CD4-positive, alpha-beta T cell treated with Interleukin-15 for 4 hours (primary cell): Measurements from ENCODE around the gene HERC2.

Source experiments
- DNase-seq: peaks from one replicate; pipeline ENCODE4 v3.0.0-alpha.2; 2020; ENCODE audit warnings: low spot score

Gene HERC2

DNA sequence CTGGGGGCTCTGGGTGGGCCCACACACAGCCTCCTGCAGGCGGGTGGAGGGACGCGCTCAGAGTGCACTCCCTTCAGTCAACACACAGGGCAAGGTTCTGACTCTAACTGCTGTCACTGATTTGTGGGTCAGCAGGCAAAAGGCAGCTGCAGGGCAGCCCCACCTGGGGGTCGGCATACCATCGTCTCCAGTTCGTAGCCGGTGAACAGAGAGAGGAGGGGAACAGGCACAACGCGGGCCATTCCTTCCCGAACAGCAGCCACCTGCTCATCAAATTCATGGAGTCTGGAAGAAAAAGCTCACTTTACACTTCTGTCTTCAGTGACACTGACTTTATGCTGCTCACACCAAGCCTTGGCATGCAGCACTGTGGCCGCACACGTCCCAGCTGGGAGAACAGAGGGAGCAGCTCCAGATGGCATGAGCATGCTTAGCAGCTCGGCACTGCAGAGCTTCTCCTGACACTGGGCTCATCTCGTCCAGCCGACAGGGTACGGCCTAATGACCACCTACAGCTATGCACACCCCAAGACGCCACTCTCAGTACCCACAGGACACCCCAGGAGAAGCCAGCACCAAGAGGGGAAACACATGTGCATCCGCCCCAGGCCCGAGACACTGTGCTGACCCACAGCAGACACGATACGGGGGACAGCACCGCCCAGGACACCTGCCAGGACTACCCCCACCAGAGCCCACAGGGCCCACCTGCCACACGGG lies 208.4 kb downstream of the HERC2 start:
- no peak for DNase-seq

DNA sequence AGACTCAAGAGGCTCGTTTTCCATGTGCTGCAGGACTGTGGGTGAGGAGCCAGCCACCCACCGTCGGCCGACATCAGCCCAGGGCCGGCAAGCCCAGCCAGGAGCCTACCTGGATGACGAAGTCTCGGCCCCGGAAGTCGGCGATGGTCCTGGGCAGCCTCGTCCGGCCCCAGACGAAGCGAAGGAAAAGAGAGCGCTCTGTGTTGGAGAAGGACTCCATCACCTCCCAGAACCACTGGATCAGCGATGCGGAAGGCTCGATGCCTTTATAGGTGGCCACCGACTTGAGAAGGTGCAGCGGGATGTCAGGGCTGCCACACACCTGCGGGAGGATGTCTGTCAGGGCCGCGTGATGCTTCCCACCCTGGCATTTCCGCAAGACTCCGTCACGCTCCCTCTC lies 209.0 kb downstream of the HERC2 start:
- DNase-seq, result no peak

DNA sequence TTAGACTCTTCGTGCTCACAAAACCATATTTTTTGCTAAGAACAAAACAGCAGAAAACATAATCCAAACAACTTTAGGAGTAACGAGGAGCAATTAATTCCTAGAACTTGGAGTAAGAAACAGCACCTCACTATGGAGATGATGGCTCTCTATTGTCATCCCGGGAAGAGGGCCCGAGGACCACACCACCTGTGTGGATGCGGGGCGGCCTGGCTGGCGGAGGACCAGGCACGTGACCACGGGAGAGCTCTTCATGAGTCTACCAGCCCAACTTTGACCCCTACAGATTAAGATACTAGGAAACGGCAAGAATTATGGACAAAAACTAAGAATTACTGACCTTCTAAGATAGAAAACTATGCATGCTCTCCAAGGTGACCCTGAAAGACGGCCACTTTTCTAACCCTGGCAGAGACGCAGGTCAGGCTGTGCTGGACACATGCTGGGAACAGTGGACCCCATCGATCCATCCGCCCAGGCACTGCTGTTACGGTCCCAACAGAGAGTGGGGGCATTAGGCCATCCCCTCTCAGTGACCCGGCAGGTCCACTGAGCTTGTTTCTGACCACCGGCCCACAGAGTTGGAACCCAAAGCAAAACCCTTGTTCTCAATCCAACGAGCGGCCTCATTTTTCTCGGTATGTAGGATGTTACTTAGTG lies 209.7 kb downstream of the HERC2 start:
- no peak for DNase-seq

DNA sequence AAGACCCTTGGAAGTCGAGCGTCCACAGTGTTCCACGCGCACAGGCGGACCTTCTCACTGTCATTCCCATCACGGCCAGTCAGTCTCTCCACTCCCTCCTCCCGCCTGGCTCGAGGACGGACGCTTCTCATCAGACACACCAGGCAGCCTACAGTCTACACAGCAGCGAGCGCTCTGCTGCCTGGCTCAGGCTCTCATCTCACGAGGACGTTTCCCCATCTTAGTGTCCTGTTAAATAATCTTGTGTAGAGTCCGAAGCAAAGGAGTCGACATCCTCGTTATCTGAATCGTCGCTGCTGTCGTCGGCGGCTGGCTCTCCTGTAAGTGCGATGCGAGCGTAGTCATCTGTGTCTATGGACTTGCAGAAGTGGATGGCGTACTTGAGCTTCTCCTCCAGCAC lies 210.4 kb downstream of the HERC2 start:
- no peak for DNase-seq

DNA sequence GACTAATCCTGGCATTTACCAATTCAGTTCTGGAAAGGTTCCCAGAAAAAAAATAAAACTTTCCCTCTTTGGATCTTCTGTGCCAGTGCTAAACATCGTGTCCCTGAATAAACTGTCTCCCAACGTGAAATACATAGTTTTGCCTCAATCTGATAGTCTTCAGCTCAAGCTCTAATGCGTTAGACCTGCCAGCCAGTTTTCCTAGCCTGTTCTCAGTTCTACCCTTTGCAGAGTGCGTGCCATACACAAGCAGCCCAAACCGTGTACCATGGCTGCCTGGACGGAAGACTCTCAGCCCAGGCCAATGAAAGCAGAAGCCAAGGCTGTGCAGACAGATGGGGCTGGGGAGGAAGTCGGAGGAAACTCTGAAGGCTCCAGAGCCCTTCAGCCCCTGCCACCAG lies 211.5 kb downstream of the HERC2 start:
- DNase-seq, result no peak

DNA sequence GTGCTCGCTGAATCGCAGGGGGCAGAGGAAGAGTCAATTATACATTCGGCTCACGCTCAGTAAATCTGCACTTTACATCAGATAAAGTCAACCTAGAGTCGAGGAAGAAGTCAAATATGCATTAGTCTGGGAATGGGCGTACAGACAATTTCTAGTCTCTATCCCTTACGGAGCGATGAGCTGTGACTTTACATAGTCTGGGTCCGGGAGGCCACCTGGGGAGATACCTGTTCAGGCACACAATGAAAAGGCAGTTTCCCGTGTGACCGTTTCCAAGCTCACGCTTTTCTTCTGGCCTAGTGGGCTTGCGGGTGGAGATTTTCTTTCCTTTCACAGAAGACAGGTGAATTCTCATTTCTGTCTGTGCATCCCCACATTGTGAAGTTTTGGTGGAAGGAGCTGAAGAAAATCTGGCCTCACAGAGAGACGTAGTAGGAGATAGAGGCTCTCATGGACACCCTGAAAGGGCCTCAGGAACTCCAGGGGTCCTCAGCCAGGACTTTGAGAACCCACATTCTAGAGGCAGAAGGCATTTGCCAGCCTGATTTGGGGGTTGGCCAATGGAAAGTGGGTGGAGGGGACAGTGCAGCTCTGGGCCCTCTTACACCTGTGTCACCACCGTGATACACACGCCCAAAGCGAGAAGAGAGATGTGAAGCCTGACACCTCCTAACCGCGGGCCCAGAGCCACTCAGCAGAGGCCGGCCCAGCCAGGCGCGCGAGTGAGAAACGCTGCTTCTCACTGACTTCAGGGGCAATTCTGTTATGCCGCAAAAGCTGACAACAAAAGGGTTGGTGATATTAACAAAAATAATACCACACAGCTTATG lies 212.1 kb downstream of the HERC2 start:
- no peak for DNase-seq

DNA sequence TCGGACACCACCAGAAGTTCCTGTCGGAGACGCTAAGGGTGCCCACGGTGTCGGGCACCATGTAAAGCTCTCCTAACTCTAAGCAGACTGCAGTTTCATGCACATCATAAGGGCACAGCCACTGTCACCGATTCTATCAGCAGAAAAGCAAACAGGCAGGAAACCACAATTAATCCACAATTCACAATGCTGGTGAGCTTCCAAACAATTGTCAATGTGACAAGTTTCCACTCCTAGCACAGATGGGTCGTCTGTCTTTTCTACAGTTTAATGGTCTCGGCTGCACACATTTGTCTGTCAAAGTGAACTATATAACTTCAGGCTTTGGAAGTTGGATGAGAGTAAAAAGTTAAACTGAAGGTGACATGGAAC lies 214.1 kb downstream of the HERC2 start:
- no peak for DNase-seq

DNA sequence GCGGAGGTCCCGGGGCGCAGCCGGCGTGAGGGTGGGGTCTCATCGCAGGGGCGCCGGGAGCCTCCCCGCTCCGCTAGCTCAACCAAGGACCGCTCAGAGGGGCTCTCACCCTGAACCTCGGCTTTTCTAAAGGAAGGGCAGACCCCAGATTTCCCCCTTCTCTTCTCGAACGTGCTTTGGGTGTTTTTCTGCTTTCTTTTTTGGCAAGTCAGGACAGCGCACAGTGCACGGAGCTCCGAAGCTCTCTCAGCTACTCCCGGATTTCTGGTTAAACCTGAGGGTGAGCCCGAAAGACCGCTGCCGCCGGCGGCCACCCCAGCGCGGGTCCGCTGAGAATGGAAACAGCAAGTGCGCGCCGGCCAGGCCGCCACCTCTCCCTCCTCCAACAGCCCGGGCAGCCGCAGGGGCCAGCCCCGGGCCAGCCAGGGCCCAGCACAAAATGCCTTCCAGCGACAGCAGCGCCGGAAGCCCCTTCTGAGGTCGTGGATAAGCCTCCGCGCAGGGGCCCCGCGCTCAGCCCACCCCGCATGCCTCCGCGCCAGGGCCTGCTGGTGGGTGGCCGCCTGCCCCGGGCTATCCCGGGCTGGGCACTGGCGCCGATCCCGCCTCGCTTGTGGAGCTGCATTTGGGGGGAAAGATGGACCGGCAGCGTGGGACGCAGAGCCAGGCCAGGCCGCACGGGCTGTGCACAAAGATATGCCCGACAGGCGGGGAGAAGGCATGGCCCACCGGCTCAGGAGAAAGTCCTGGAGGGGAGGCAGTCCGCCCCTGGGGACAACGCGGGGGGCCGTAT lies 214.7 kb downstream of the HERC2 start:
- DNase-seq, result no peak

DNA sequence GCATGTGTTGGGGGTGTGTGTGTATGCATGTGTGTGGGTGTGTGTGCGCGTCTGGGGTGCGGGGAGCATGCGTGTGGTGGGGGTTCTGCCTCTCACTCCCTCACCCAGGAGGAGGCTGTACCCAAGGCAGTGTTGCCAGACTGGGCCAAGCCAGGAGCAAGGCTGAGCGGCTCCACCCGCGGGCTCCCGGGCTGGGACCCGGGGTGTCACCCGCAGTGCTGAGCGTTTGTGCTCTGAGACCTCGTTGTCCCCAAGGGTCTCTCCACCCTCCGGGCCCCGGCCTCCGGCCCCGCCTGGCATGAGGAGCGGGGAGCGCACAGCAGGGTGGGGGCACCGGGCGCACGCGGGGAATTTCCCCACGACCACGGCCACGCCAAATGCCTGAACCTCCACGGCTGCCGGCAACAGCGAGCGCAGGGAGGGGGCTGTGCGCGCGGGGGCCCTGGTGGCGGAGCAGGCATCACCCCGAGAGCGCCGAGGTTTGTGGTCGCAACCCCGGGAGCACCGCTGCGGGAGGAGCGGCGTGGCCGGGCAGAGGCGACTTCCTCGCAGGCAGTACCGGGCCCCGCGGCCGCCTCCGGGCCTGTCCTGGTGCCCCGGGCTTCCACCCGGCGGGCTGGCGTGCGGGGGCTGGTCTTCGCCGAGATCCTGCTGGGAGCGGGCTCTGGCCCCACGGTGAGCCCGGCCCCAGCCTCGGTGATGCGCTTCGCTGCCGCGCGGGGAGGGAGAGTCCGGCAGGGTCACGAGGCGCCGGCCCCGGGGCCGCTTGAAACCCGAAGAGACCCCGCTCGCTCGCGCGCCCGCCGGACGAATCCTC lies 215.5 kb downstream of the HERC2 start:
- DNase-seq, result peak; percentile 10

DNA sequence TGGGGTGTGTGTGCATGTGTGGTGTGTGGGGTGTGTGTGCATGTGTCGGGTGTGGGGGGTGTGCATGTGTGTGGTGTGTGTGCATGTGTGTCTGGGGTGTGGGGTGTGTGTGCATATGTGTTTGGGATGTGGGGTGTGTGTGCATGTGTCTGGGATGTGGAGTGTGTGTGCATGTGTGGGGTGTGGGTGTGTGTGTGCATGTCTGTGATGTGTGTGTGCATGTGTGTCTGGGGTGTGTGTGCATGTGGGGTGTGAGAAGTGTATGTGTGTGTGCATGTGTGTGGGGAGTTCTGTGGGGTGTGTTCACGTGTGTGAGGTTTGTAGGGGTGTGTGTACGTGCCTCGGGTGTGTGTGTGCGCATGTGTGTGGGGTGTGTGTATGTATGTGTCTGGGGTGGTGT lies 216.2 kb downstream of the HERC2 start:
- DNase-seq, result no peak

DNA sequence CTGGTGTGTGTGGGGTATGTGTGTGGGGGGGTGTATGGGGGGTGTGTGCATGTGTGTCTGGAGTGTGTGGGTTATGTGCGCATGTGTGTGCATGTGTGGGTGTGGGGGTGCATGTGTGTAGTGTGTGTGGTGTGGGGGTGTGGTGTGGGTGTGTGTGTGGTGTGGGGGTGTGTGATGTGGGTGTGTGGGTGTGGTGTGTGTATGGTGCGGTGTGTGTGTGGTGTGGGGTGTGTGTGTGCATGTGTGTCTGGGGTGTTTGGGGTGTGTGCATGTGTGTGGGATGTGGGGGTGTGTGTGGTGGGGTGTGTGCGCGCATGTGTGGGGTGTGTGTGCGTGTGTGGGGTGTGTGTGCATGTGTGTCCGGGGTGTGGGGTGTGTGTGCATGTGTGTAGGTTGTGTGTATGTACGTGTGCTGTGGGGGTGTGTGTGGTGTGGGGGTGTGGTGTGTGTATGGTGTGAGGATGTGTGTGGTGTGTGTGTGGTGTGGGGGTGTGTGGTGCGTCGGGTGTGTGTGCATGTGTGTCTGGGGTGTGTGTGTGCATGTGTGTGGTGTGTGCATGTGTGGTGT lies 216.7 kb downstream of the HERC2 start:
- no peak for DNase-seq

DNA sequence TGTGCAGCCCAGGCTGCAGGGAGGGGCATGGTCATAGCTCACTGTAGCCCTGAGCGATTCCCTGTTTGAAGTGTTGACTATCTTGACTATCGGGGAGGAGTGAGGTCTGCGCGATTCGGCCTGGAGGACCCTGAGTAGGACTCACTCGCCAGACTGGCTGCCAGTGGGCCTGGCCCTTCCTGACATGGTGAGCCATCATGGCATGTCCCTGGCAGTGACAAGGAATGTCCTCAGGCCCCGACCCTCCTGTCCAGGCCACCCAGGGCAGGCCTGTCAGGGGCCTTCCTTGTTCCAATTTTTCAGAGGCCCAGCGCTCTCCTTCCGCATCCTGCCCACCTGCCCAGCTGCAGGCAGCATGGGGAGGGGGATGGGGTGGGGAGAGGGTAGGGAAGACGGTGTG lies 217.7 kb downstream of the HERC2 start:
- DNase-seq, result no peak

DNA sequence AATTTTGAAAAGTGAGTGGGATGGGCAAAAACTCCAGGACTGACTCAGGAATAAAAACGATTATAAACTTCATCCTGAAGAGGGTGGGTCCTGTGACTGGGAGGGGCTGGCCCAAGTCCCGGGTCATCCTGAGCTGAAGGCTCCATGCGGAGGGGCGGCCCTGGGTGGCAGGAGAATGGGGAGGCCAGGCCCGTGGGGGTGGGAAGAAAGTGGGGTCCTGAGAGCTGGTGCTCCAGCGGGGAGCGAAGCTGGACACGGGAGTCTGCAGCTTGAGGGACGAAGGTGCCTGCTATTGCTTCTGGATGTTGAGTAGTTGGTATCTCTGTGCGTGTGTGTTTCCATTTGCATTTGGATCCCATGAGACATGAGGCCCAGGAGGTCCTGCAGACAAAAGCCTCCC lies 218.1 kb downstream of the HERC2 start:
- no peak for DNase-seq

DNA sequence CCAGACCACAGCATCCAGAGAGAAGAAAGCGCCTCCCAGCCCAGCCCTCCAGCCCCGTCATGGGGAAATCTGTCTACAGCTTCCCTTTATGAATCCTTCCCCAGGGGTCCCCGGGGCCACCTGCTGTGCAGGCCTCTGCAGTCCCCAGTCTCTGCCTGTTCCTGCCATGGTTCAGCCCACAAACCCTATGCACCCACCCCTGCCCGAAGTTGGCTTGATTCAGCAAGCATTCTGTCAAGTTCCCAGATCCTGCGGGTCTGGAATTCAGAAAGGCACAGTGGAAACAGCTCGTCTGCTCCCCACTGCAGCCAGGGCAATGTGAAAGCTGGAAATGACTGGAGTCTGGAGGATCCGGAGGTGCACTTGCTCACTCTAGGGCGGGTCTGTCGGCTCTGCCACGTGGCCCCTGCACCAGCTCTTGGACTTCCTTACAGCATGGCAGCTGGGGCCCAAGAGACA lies 220.0 kb downstream of the HERC2 start:
- DNase-seq, result no peak

DNA sequence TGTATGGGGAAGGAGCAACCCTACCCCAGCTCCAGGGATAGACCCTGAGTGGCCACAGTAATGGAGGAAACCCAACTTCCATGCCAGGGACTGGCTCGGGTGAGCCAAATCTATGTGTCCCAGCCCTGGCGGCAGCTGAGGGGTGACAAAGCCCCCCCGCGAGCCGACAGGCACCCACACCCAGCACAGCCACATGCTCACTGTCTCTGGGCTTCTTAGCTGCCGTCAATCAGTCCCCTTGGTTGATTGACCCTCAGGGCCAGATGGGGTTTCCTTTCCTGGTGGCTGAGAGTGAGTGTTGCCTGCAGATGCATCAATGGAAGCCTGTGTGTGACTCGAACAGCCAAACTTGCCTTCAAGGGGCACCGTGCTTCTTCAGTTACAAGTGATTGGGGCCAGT lies 220.8 kb downstream of the HERC2 start:
- no peak for DNase-seq

DNA sequence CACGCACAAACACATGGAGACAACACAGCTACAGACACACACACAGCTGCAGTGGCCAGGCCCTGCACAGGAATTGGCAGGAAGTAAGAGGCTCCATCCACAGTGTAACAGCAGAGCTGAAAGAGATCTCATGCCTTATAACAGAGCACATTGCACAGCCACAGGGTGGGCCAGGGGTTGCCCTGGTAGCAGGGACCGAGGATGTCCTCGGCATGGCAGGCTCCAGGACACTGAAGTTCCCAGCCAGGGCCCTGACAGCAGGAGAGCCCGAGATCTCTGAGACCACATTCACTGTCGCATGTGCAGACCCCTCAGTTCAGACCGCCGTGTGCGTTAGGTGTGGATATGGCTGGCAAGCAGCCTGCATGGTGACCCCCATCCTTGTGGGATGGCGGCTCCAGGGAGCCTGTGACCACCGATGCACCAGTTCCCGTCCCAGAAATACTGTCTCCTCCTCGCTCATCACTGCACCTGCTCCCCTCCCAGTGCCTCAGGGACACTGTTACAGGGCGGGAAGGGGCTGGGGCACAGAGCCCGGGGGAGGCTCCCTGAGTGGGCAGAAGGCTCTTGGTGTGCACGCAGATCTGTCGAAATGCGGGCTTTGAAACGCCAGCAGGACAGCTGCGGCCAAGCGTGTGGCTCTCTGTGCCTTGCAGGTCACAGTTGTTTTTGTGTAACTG lies 221.3 kb downstream of the HERC2 start:
- no peak for DNase-seq

DNA sequence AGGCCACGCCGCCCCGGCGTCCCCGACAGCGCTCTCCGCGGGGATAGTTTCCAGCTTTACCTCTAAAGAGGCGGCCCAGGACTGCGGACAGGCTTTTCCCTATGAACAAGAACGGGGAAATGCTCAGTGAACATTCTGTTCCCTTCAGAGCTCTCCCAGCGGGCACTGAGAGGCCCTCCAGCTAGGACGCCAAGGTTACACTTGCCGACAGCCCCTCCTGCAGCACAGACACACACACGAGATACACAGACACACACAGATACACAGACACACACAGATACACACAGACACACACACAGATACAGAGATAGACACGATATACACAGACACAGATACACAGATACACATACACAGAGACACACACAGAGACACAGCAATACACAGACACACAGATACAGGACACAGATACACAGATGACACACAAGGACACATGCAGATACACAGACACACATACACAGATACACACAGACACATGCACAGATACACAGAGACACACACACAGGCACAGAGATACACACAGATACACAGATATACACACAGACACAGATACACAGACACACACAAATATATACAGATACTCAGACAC lies 222.3 kb downstream of the HERC2 start:
- no peak for DNase-seq

DNA sequence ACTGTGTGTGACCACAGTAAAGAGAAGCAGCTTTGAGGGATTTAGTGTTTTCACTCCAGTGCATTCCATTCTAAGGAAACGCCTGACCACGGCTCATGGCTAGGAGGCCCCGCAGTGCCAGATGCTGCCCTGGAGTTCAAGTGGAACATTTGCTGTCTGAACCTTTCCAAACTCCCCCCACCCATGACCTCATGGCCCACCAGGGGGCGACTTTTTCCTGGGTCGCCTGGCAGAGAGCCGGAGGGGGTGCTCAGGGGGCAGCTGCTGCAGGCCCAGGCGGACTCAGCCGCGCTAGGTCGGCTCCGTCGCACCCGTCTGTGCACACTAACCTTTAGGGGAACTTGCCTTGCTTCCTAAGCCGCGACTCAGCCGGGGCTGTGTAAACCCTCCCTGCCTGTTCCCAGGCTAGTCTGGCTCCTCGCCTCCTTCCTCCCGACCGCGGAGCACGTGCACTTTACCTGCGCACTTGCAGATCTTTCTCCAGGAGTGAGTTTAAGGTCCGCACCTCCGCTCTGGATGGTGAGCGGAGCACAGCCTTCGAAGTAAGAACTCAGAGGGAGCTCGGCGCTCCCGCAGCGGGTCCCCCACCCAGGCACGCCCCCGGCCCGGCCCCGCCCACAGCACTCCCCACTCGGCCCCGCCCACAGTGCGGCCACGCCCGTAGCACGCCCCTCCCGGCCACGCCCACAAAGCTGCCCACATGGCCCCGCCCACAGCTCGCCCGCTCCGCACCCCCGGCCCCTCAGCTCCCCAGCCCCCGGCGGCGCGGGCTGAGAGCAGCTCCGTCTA lies 223.0 kb downstream of the HERC2 start, which contains the start of gene OCA2:
Gene OCA2 (minus strand): TSS at position 550 of the 789 bp plus-strand sequence. CDS start 17,441 bp downstream, outside the sequence.
- no peak for DNase-seq

DNA sequence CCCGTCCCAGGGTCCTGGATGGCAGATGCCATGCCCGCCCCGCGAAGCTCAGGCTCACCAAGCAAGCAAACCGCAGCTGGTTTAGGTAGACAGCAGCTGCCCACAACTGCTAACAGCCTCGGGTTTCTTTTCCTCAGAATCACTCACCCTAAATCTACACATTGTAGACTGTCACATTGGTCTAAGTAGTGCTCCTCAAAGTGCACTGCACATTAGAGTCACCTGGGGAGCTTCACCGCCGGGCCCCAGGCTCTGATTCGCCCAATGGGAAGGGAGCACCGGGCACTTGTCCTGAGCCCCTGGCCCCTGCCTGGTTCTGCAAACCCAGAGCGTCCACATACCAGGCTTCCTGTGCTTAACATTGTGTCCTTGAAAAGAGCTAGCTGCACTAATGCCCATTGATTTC lies 223.6 kb downstream of the HERC2 start:
- no peak for DNase-seq
